HFF-Myc (cell line): ENCODE measurements around the gene USF2.

ENCODE experiments used
- DNase-seq: peaks from one replicate; pipeline ENCODE4 v3.0.0-alpha.2; 2011; ENCODE audit warnings: low read depth; ENCODE audit errors: extremely low read depth
- H3K4me3 ChIP-seq: replicated peaks from 2 replicates; pipeline ENCODE4 v1.5.1; 2011; ENCODE audit warnings: low read depth, mild to moderate bottlenecking, control low read depth, low read length
- TF ChIP-seq, protein P1 (sequence below): IDR thresholded peaks from 2 replicates; pipeline ENCODE4 v1.5.1; 2012; ENCODE audit warnings: mild to moderate bottlenecking, low read depth, low read length, control low read depth; ENCODE audit errors: missing control alignments

USF2 gene

DNA sequence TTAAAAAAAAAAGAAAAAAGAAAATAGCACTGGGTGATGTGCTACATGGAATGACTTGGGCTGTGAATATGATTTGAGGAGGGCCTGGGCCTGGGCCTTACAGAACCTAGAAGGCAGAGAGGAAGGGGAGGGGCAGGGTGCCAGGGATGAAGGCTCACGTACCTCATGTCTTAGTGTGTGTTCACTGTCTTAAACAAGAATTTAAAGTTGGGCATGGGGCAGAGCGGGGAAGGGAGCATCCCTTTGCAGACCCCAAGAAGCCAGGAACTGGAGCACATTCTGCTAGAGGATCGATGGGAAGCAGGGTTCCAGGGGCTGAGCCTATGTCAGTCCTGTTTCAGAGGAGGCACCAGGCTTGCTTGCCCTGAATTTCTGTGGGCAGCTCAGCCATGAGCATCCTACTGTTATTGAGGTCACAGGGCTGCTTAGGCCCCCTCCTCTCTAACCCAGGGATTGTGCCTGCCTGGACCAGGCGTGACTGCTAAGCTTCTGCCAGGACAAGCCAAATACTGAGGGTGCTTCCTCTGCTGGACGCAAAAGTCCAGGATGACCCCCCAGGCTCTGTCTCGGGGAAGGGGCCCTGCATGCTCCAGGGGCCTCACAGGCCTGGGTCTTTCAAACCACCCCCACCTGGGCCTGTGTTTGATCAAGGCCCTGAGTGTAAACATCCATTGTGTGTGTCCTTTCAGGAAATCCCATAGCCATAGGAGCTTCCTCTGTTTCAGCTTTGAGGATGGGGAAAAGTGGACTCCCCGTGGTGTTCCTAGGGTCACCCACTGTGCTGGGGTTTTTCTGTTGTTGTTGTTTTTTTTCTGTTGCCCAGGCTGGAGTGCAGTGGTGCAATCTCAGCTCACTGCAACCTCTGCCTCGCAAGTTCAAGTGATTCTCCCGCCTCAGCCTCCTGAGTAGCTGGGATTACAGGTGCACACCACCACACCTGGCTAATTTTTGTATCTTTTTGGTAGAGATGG, 15.2 kb upstream of the USF2 start:
- TF ChIP-seq, protein P1, sequence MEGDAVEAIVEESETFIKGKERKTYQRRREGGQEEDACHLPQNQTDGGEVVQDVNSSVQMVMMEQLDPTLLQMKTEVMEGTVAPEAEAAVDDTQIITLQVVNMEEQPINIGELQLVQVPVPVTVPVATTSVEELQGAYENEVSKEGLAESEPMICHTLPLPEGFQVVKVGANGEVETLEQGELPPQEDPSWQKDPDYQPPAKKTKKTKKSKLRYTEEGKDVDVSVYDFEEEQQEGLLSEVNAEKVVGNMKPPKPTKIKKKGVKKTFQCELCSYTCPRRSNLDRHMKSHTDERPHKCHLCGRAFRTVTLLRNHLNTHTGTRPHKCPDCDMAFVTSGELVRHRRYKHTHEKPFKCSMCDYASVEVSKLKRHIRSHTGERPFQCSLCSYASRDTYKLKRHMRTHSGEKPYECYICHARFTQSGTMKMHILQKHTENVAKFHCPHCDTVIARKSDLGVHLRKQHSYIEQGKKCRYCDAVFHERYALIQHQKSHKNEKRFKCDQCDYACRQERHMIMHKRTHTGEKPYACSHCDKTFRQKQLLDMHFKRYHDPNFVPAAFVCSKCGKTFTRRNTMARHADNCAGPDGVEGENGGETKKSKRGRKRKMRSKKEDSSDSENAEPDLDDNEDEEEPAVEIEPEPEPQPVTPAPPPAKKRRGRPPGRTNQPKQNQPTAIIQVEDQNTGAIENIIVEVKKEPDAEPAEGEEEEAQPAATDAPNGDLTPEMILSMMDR, result no peak
- no peak overlapping the region for H3K4me3 ChIP-seq
- DNase-seq, result no peak

DNA sequence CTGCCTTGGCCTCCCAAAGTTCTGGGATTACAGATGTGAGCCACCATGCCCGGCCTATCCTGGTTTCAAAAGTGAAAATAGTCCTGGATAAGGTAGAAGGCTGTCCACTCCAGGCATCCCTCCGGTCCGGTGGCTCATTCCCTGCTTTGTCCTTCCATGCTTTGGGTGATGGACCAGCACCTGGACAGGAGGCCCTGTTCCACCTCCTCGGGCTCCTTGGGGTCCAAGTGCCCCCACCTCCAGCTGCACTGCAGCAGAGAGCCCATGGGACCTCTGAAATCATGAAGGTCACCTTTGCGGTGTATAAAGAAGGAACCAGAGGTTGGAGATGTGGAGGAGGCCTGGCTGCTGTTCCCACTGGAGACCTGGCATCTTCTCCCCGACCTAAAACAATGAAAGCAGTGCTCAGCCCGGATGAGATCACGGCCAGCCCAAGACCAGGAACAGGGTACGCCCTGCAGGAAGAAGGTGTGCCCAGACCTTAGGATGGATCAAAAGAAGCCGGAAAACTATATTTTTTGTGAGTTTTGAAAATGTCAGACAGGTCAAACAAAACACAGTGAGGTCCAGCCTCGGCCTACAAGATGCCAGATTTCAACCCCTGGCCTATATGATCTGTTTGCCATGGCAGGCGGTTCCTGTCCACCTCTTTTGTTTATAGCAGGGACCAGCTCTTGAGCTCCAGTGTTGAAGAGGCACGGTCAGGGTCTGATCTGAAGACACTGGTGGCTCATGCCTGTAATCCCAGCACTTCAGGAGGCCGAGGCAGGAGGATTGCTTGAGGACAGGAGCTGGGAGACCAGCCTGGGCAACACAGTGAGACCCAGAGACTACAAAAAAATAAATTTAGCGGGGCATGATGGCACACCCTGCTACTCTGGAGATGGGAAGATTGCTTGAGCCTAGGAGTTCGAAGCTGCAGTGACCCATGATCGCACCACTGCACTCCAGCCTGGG, 14.1 kb upstream of the USF2 start:
- TF ChIP-seq, protein P1, result no peak
- no peak for DNase-seq
- no peak overlapping the region for H3K4me3 ChIP-seq

DNA sequence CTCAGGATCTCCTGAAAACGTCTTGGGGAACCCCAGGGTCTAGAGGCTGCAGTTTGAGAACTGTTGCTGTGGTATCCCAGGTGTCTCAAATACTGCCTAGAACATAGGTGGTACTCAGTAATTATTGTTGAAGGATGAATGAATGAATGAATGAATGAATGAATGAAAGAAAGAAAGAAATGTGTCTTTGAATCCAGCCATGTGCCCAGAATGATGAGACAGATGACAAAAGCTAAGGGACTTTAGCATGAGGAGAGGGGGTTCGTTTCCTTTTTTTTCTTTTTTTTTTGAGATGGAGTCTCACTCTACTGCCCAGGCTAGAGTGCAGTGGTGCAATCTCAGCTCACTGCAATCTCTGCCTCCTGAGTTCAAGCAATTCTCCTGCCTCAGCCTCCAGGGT, 12.2 kb upstream of the USF2 start:
- no peak for DNase-seq
- H3K4me3 ChIP-seq, result no peak overlapping the region
- TF ChIP-seq, protein P1, result no peak

DNA sequence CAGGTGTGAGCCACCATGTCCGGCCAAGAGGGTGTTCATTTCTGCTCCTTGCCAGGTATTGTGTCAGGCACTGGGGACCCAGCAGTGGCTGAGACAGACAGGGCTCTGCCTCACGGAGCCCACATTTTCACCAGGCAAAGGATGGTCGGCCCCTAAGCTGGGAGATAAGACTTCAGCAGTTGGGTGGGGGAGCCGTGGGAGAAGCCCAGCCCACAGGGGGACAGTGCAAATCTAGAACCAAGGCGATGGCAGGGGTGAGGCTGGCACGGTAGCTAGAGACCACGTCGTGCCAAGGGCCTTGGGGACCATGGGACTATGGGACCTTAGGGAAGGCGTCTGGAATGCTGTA, 11.7 kb upstream of the USF2 start:
- no peak overlapping the region for H3K4me3 ChIP-seq
- TF ChIP-seq, protein P1, result no peak
- no peak for DNase-seq

DNA sequence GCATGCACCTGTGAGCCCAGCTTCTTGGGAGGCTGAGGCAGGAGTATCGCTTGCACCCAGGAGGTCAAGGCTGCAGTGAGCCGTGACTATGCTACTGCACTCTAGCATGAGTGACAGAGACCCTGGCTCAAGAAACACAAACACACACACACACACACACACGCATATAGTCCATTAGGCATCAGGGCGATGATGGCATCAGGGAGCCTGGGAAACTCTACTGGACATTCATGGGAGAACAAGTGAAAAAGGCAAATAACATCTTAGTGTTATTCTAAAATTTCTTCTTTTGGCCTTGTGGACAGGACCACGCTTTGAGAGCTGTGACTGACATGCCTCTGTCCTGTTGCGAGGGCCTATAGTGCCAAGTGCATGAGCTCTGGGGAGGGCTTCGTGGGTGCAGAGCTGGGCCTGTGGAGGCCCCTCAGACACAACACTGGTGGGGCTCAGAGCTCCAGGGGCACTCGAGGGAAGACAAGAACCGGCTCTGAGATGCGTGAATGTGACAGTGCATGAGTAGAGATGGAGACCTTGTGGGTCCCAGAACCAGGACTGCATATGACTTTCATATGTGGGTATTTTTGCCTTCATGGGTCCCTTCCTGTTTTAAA, 8.0 kb upstream of the USF2 start:
- DNase-seq, result no peak
- TF ChIP-seq, protein P1, result no peak
- no peak overlapping the region for H3K4me3 ChIP-seq

DNA sequence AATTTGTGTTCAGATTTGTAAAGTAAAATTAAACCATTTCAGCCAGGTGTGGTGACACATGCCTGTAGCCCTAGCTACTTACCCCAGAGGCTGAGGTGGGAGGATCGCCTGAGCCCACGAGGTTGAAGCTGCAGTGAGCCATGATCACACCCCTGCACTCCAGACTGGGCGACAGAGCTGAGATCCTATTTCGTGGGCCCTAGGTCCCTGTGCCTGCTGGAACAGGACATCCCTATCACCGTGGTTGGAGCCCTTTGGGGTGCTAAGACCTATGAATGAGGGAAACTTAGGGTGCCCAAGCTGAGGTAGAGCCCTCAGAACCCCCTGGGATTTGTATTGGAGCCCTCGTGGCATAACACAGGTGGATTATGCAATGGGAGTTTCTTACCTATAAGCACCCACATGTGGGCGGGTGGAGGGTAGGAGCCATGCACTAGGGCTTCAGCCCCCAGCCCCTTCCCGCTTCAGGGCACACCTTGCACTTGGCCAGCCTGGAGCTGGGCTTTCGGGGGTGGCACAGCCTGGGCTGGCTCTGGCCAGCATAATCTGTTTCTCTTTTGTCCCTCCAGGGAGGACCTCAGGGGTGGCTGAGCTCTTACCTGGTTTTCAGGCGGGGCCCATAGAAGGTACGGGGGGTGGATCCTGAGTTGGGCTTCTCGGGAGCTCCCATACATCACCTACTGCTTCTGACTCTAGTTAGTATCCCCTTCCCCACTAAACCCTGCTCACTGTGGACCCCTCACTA, 7.2 kb upstream of the USF2 start:
- DNase-seq, result no peak
- TF ChIP-seq, protein P1, result no peak
- no peak overlapping the region for H3K4me3 ChIP-seq
